ENCODE measurements around the gene RUNX2. TPM values are rescaled to one million over a fixed set of nuclear protein-coding genes. Genes with fewer than 3 reads are reported as not detected.

RUNX2 gene
- polyA plus RNA-seq, 1 of the 3 experiments (the other 2 are of a cell fraction): 4.4 TPM

DNA sequence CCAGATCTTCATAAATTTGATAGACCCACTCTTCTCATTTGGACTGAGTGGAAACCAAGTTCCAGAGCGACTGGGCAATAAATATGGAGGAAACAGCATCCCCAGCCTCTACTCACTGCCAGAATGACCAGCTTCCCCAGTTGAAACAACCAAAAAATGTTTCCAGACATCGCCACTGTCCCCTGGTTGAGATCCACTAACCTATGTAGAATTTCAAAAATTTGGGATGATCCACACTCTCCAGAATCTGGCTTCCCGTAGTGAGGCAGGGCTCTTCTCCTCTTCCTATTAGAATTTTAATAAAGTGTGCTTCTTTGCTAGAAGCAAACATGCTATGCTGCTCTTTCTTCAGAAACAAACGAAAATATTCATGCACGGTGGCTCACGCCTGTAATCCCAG is 336.6 kb downstream of the RUNX2 start (continued):
- TF ChIP-seq, protein P1, sequence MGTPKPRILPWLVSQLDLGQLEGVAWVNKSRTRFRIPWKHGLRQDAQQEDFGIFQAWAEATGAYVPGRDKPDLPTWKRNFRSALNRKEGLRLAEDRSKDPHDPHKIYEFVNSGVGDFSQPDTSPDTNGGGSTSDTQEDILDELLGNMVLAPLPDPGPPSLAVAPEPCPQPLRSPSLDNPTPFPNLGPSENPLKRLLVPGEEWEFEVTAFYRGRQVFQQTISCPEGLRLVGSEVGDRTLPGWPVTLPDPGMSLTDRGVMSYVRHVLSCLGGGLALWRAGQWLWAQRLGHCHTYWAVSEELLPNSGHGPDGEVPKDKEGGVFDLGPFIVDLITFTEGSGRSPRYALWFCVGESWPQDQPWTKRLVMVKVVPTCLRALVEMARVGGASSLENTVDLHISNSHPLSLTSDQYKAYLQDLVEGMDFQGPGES (IDR thresholded peaks at IDR 0.05; ENCODE audit: low read depth, low read length): no peak
- TF ChIP-seq MXI1 (IDR thresholded peaks at IDR 0.05; ENCODE audit: low read depth, low read length): no peak
- TF ChIP-seq TEAD4 (IDR thresholded peaks at IDR 0.05; ENCODE audit: borderline replicate concordance, insufficient read depth): no peak
- TF ChIP-seq, protein P2, sequence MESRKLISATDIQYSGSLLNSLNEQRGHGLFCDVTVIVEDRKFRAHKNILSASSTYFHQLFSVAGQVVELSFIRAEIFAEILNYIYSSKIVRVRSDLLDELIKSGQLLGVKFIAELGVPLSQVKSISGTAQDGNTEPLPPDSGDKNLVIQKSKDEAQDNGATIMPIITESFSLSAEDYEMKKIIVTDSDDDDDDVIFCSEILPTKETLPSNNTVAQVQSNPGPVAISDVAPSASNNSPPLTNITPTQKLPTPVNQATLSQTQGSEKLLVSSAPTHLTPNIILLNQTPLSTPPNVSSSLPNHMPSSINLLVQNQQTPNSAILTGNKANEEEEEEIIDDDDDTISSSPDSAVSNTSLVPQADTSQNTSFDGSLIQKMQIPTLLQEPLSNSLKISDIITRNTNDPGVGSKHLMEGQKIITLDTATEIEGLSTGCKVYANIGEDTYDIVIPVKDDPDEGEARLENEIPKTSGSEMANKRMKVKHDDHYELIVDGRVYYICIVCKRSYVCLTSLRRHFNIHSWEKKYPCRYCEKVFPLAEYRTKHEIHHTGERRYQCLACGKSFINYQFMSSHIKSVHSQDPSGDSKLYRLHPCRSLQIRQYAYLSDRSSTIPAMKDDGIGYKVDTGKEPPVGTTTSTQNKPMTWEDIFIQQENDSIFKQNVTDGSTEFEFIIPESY (IDR thresholded peaks at IDR 0.05; ENCODE audit: borderline replicate concordance, low read depth): no peak
- TF ChIP-seq GABPA (IDR thresholded peaks at IDR 0.05; ENCODE audit: low read depth): no peak
- TF ChIP-seq ELF1 (IDR thresholded peaks at IDR 0.05): no peak
- TF ChIP-seq RXRA (IDR thresholded peaks at IDR 0.05; ENCODE audit: borderline replicate concordance, low read depth): no peak
- TF ChIP-seq FOSL2 (IDR thresholded peaks at IDR 0.05; ENCODE audit: borderline replicate concordance, low read depth): no peak
- TF ChIP-seq EP300 (IDR thresholded peaks at IDR 0.05; ENCODE audit: borderline replicate concordance in 1 of 2, low read depth in 1 of 2, low read length in 1 of 2): no peak
- no peak for TF ChIP-seq FOXJ3 (CRISPR knock-in tag; IDR thresholded peaks at IDR 0.05)
- no peak for TF ChIP-seq NFIC (IDR thresholded peaks at IDR 0.05; ENCODE audit: borderline replicate concordance)

DNA sequence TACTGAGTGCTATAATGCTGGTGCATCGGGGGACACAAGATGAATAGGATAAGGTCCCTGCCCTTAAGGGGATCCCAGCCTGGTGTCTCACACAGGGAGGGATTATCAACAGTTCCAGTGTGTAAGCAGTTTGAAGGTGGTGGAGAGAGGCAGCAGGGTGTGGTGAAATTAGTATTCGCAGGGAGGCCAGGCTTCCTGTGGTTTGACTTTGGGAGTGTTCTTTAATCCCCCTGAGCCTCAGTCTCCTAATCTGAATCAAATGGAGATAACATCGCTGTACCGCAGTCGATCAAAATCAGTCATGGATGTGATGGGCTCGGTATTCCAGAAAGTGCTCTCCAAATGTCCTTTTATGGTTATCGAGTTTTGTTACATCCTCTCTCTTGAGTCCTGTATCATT is 337.7 kb downstream of the RUNX2 start:
- Histone ChIP-seq H4K20me1 (ENCODE audit: insufficient read depth) (no peaks in the 10 kb centered on the region), H3K4me2 (no peak overlapping the region), H3K27ac (ENCODE audit: low read depth in 2 of 2, low read length in 1 of 2) (no peak overlapping the region), H2AFZ (ENCODE audit: low read depth) (no peak overlapping the region; the same call in 1 of the 2 replicates), H3K9ac (no peak overlapping the region), H3K4me1 (ENCODE audit: control insufficient read depth in 1 of 2, insufficient read depth in 2 of 2, low read depth in 1 of 2, low read length in 1 of 2) (no peaks in the 10 kb centered on the region), H3K79me2 (ENCODE audit: insufficient read depth) (no peaks in the 10 kb centered on the region), H3K4me3 (ENCODE audit: low read depth in 2 of 2, low read length in 1 of 2) (no peak overlapping the region), H3K36me3 (replicated peaks in 1 of 2; ENCODE audit: control insufficient read depth in 1 of 2, insufficient read depth in 2 of 2, low read length in 1 of 2) (no peaks in the 10 kb centered on the region), H3F3A (replicated peaks; ENCODE audit: insufficient read depth) (peaks cover 9% of the 10 kb centered on the region), H3K27me3 (ENCODE audit: insufficient read depth) (no peaks in the 10 kb centered on the region), H3K9me2 (no peaks in the 10 kb centered on the region), H3K9me3 (no peaks in the 10 kb centered on the region)
- DNase-seq: no peak
- 53% methylated on average over 7 of the region's 7 CpGs for WGBS (ENCODE audit: low lambda C conversion rate)
- POLR2A ChIA-PET: no interaction called here
- CTCF ChIA-PET: no interaction called here
- TF ChIP-seq TEAD4 (IDR thresholded peaks at IDR 0.05; ENCODE audit: borderline replicate concordance, insufficient read depth): no peak
- TF ChIP-seq SMC3 (IDR thresholded peaks at IDR 0.05; ENCODE audit: low read depth, low read length): no peak
- TF ChIP-seq JUND (IDR thresholded peaks at IDR 0.05): no peak
- TF ChIP-seq, protein P1 (IDR thresholded peaks at IDR 0.05; ENCODE audit: low read depth, low read length): no peak
- TF ChIP-seq, protein P3, sequence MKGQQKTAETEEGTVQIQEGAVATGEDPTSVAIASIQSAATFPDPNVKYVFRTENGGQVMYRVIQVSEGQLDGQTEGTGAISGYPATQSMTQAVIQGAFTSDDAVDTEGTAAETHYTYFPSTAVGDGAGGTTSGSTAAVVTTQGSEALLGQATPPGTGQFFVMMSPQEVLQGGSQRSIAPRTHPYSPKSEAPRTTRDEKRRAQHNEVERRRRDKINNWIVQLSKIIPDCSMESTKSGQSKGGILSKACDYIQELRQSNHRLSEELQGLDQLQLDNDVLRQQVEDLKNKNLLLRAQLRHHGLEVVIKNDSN (IDR thresholded peaks at IDR 0.05; ENCODE audit: borderline replicate concordance, low read depth): no peak
- TF ChIP-seq MEF2A (IDR thresholded peaks at IDR 0.05; ENCODE audit: borderline replicate concordance, low read depth): no peak
- no peak for TF ChIP-seq GATA2 (CRISPR knock-in tag; IDR thresholded peaks at IDR 0.05)
- no peak for TF ChIP-seq RFX5 (IDR thresholded peaks at IDR 0.05; ENCODE audit: low read length)
- no peak for TF ChIP-seq NFIC (IDR thresholded peaks at IDR 0.05; ENCODE audit: borderline replicate concordance)
- TF ChIP-seq, protein P4, sequence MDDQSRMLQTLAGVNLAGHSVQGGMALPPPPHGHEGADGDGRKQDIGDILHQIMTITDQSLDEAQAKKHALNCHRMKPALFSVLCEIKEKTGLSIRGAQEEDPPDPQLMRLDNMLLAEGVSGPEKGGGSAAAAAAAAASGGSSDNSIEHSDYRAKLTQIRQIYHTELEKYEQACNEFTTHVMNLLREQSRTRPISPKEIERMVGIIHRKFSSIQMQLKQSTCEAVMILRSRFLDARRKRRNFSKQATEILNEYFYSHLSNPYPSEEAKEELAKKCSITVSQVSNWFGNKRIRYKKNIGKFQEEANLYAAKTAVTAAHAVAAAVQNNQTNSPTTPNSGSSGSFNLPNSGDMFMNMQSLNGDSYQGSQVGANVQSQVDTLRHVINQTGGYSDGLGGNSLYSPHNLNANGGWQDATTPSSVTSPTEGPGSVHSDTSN (IDR thresholded peaks at IDR 0.05): no peak
- no peak for TF ChIP-seq SIN3A (IDR thresholded peaks at IDR 0.05; ENCODE audit: borderline replicate concordance, low read depth, low read length)
